ENCODE data around the gene IRF4. TPM values are rescaled to one million over a fixed set of nuclear protein-coding genes. Genes with fewer than 3 reads are reported as not detected.

IRF4 gene
- total RNA-seq, 1 donor from 2014 or later, result not detected

GRCh38 chr6:357261-357790 is 34.2 kb upstream of the IRF4 start:
- Mint-ChIP-seq H3K27ac (ENCODE audit: unreplicated experiment) (no peak overlapping the region), H3K36me3 (ENCODE audit: unreplicated experiment) (no peaks in the 10 kb centered on the region), H3K4me1 (ENCODE audit: unreplicated experiment) (no peaks in the 10 kb centered on the region), H3K9me3 (ENCODE audit: unreplicated experiment) (peaks cover 22% of the 10 kb centered on the region), H3K4me3 (ENCODE audit: unreplicated experiment) (no peak overlapping the region), H3K27me3 (ENCODE audit: unreplicated experiment) (no peaks in the 10 kb centered on the region)
- no peak for DNase-seq (ENCODE audit: extremely low spot score, unreplicated experiment)
- no peak for TF ChIP-seq CTCF (IDR thresholded peaks at IDR 0.05)

DNA sequence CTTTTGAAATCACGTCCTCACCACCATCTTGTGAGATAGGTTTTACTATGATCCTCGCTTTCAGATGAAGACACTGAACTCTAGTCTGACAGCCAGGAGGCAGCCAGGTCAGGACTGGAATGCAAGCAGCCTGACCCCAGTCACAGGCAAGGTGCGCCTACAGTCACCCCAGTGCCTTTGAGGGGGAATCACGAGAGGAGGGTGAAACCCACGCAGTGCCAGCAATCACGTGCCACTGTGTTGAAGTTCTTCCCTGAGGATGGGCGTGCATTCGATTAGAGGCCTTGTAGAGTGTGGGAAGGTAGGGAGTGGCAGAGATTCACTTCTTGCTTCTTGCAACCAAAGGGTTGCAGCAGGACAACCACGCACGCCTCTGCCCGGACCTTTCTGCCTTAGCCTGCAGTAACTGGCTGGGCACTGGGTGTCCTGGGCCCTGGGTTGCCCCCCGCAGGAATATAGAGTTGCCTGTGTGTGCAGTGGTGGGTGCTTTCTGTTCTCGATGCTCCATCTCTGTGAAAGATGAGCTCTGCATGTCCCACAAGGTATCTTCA is 33.7 kb upstream of the IRF4 start:
- H3K4me3 Mint-ChIP-seq (ENCODE audit: unreplicated experiment), result no peak overlapping the region
- H3K27ac Mint-ChIP-seq (ENCODE audit: unreplicated experiment), result no peak overlapping the region
- no peaks in the 10 kb centered on the region for H3K27me3 Mint-ChIP-seq (ENCODE audit: unreplicated experiment)
- peaks cover 27% of the 10 kb centered on the region for H3K9me3 Mint-ChIP-seq (ENCODE audit: unreplicated experiment)
- H3K4me1 Mint-ChIP-seq (ENCODE audit: unreplicated experiment), result no peaks in the 10 kb centered on the region
- DNase-seq (ENCODE audit: extremely low spot score, unreplicated experiment), result no peak
- H3K36me3 Mint-ChIP-seq (ENCODE audit: unreplicated experiment), result no peaks in the 10 kb centered on the region
- no peak for TF ChIP-seq CTCF (IDR thresholded peaks at IDR 0.05)

GRCh38 chr6:358432-358831 is 33.1 kb upstream of the IRF4 start:
- H3K27ac Mint-ChIP-seq (ENCODE audit: unreplicated experiment), result no peak overlapping the region
- no peak for TF ChIP-seq CTCF (IDR thresholded peaks at IDR 0.05)
- no peaks in the 10 kb centered on the region for H3K36me3 Mint-ChIP-seq (ENCODE audit: unreplicated experiment)
- H3K4me3 Mint-ChIP-seq (ENCODE audit: unreplicated experiment), result no peak overlapping the region
- no peaks in the 10 kb centered on the region for H3K4me1 Mint-ChIP-seq (ENCODE audit: unreplicated experiment)
- DNase-seq (ENCODE audit: extremely low spot score, unreplicated experiment), result no peak
- peaks cover 32% of the 10 kb centered on the region for H3K9me3 Mint-ChIP-seq (ENCODE audit: unreplicated experiment)
- no peaks in the 10 kb centered on the region for H3K27me3 Mint-ChIP-seq (ENCODE audit: unreplicated experiment)

- TF ChIP-seq CTCF (IDR thresholded peaks at IDR 0.05), result no peak
- Mint-ChIP-seq H3K9me3 (ENCODE audit: unreplicated experiment) (peaks cover 36% of the 10 kb centered on the region), H3K4me1 (ENCODE audit: unreplicated experiment) (no peaks in the 10 kb centered on the region), H3K36me3 (ENCODE audit: unreplicated experiment) (no peaks in the 10 kb centered on the region), H3K27ac (ENCODE audit: unreplicated experiment) (no peak overlapping the region), H3K27me3 (ENCODE audit: unreplicated experiment) (no peaks in the 10 kb centered on the region), H3K4me3 (ENCODE audit: unreplicated experiment) (no peak overlapping the region)
- no peak for DNase-seq (ENCODE audit: extremely low spot score, unreplicated experiment)
These were observed 32.7 kb upstream of the IRF4 start for GRCh38 chr6:358847-359246.

- H3K27ac Mint-ChIP-seq (ENCODE audit: unreplicated experiment), result no peak overlapping the region
- H3K4me3 Mint-ChIP-seq (ENCODE audit: unreplicated experiment), result no peak overlapping the region
- DNase-seq (ENCODE audit: extremely low spot score, unreplicated experiment), result no peak
- H3K9me3 Mint-ChIP-seq (ENCODE audit: unreplicated experiment), result peaks cover 42% of the 10 kb centered on the region
- no peaks in the 10 kb centered on the region for H3K4me1 Mint-ChIP-seq (ENCODE audit: unreplicated experiment)
- H3K27me3 Mint-ChIP-seq (ENCODE audit: unreplicated experiment), result no peaks in the 10 kb centered on the region
- TF ChIP-seq CTCF (IDR thresholded peaks at IDR 0.05), result no peak
- no peaks in the 10 kb centered on the region for H3K36me3 Mint-ChIP-seq (ENCODE audit: unreplicated experiment)
These were observed 32.1 kb upstream of the IRF4 start for GRCh38 chr6:359261-360035.
